Stimulated activated CD4-positive, alpha-beta T cell treated with anti-CD3 and anti-CD28 coated beads, Interleukin-4, amount 100 ng/mL, for 24 hours (primary cell): ENCODE data around the gene ARHGEF5.
"Not testable (repeated sequence)": the region's sequence is repeated elsewhere in the genome, so short reads cannot be mapped to it uniquely, and the experiment has no call there.

Experiments
- DNase-seq: peaks from one replicate; pipeline ENCODE4 v3.0.0-alpha.2; 2020

The ARHGEF5 gene

GRCh38 chr7:144384555-144385245 lies 29.5 kb downstream of the ARHGEF5 start:
- peak; percentile 51 for DNase-seq

GRCh38 chr7:144386741-144387140 lies 31.5 kb downstream of the ARHGEF5 start:
- DNase-seq = no peak

GRCh38 chr7:144388950-144389349 lies 33.7 kb downstream of the ARHGEF5 start:
- no peak for DNase-seq

- no peak for DNase-seq
These were observed 35.3 kb downstream of the ARHGEF5 start for GRCh38 chr7:144390481-144390880.

- no peak for DNase-seq
These were observed 35.8 kb downstream of the ARHGEF5 start for GRCh38 chr7:144391014-144391413.

- peak; percentile 20 for DNase-seq
These were observed 36.6 kb downstream of the ARHGEF5 start for GRCh38 chr7:144391823-144392255.

- DNase-seq = no peak
These were observed 41.9 kb downstream of the ARHGEF5 start for GRCh38 chr7:144397086-144397485.

- no peak for DNase-seq
These were observed 43.1 kb downstream of the ARHGEF5 start for GRCh38 chr7:144398291-144398690.

- no peak for DNase-seq
These were observed 43.7 kb downstream of the ARHGEF5 start for GRCh38 chr7:144398911-144399310.

GRCh38 chr7:144399946-144400345 lies 44.7 kb downstream of the ARHGEF5 start:
- DNase-seq = no peak

GRCh38 chr7:144401490-144401889 lies 46.3 kb downstream of the ARHGEF5 start:
- DNase-seq = no peak

- no peak for DNase-seq
These were observed 47.9 kb downstream of the ARHGEF5 start for GRCh38 chr7:144403102-144403501.

- no peak for DNase-seq
These were observed 48.5 kb downstream of the ARHGEF5 start, which contains the start of gene NOBOX for GRCh38 chr7:144403649-144404061. Gene NOBOX (minus strand): TSS chr7:144403693.

- no peak for DNase-seq
These were observed 49.7 kb downstream of the ARHGEF5 start for GRCh38 chr7:144404946-144405345.

- no peak for DNase-seq
These were observed 52.2 kb downstream of the ARHGEF5 start for GRCh38 chr7:144407266-144407931.

- no peak for DNase-seq
These were observed 52.9 kb downstream of the ARHGEF5 start for GRCh38 chr7:144408121-144408520.

- DNase-seq = no peak
These were observed 55.2 kb downstream of the ARHGEF5 start for GRCh38 chr7:144410441-144410840.

- DNase-seq = no peak
These were observed 59.6 kb downstream of the ARHGEF5 start for GRCh38 chr7:144414815-144415214.

GRCh38 chr7:144415858-144416257 lies 60.7 kb downstream of the ARHGEF5 start:
- no peak for DNase-seq

- DNase-seq = no peak
These were observed 61.1 kb downstream of the ARHGEF5 start for GRCh38 chr7:144416341-144416740.

- not testable (repeated sequence) for DNase-seq
These were observed 63.7 kb downstream of the ARHGEF5 start for GRCh38 chr7:144418931-144419330.

GRCh38 chr7:144427539-144427938 lies 72.3 kb downstream of the ARHGEF5 start:
- not testable (repeated sequence) for DNase-seq

GRCh38 chr7:144428431-144428830 lies 73.2 kb downstream of the ARHGEF5 start:
- no peak for DNase-seq
